GM23338 (cell line): ENCODE measurements around the gene RICTOR. TPM values are rescaled to one million over a fixed set of nuclear protein-coding genes. Genes with fewer than 3 reads are reported as not detected.

Source experiments
- ATAC-seq: fragments of 200-7000 bp; cut with Tn5 transposase; 3 replicates; pipeline ENCODE4 v1.9.1; 2020
- DNase-seq: peaks from one replicate; pipeline ENCODE4 v3.0.0-alpha.2; 2015; ENCODE audit warnings: low spot score
- H2AFZ ChIP-seq: fragments of 200-600 bp; sonication (generic); 2 replicates; pipeline ENCODE4 v1.8.0; 2016; ENCODE audit warnings: antibody characterized with exemption, mild to moderate bottlenecking, moderate library complexity
- H3F3A ChIP-seq: fragments of 200-600 bp; sonication (generic); replicated peaks from 2 replicates; pipeline ENCODE4 v1.8.0; 2017; ENCODE audit warnings: antibody characterized with exemption, mixed run types, low read depth
- H3K27ac ChIP-seq: fragments of 200-600 bp; sonication (generic); 2 replicates; pipeline ENCODE4 v1.6.1; 2016; ENCODE audit warnings: low read depth
- H3K27me3 ChIP-seq: fragments of 200-600 bp; sonication (generic); 2 replicates; pipeline ENCODE4 v1.8.0; 2016; ENCODE audit warnings: mild to moderate bottlenecking, mixed run types, moderate library complexity; ENCODE audit not compliant: insufficient read depth
- H3K36me3 ChIP-seq: fragments of 200-600 bp; sonication (generic); 2 replicates; pipeline ENCODE4 v1.8.0; 2016; ENCODE audit warnings: mild to moderate bottlenecking; ENCODE audit not compliant: insufficient read depth
- H3K4me1 ChIP-seq: fragments of 200-600 bp; sonication (generic); 2 replicates; pipeline ENCODE4 v1.8.0; 2016; ENCODE audit warnings: mild to moderate bottlenecking, moderate library complexity; ENCODE audit not compliant: insufficient read depth
- H3K4me2 ChIP-seq: fragments of 200-600 bp; sonication (generic); 2 replicates; pipeline ENCODE4 v1.7.1; 2017; ENCODE audit warnings: mixed run types
- H3K4me3 ChIP-seq: fragments of 200-600 bp; sonication (generic); 2 replicates; pipeline ENCODE4 v1.6.1; 2016; ENCODE audit warnings: mixed run types
- H3K79me2 ChIP-seq: fragments of 200-600 bp; sonication (generic); replicated peaks from 2 replicates; pipeline ENCODE4 v1.8.0; 2017; ENCODE audit warnings: mild to moderate bottlenecking; ENCODE audit not compliant: insufficient read depth
- H3K9me2 ChIP-seq: fragments of 200-600 bp; sonication (generic); 2 replicates; pipeline ENCODE4 v1.8.0; 2017; ENCODE audit not compliant: insufficient read depth
- H4K20me1 ChIP-seq: fragments of 200-600 bp; sonication (generic); replicated peaks from 2 replicates; pipeline ENCODE4 v1.8.0; 2017; ENCODE audit warnings: mild to moderate bottlenecking; ENCODE audit not compliant: insufficient read depth
- H3K27ac Mint-ChIP-seq: 2 replicates; pipeline ENCODE4 v1.8.0; 2020; ENCODE audit warnings: inconsistent platforms, mild to moderate bottlenecking, moderate library complexity, mixed read lengths
- H3K27me3 Mint-ChIP-seq: 3 replicates; pipeline ENCODE4 v1.8.0; 2022; ENCODE audit warnings: low read depth, mild to moderate bottlenecking, moderate library complexity, mixed read lengths, inconsistent platforms; ENCODE audit not compliant: insufficient read depth, poor library complexity
- H3K36me3 Mint-ChIP-seq: 3 replicates; pipeline ENCODE4 v1.8.0; 2021; ENCODE audit warnings: low read depth, mild to moderate bottlenecking, inconsistent platforms, moderate library complexity, mixed read lengths
- H3K4me1 Mint-ChIP-seq: 3 replicates; pipeline ENCODE4 v1.8.0; 2020; ENCODE audit warnings: mild to moderate bottlenecking, inconsistent platforms, mixed read lengths
- H3K4me3 Mint-ChIP-seq: 3 replicates; pipeline ENCODE4 v1.8.0; 2021; ENCODE audit warnings: moderate library complexity, mild to moderate bottlenecking, inconsistent platforms, mixed read lengths
- H3K9me3 Mint-ChIP-seq: 3 replicates; pipeline ENCODE4 v1.8.0; 2020; ENCODE audit warnings: moderate library complexity, mild to moderate bottlenecking, inconsistent platforms, mixed read lengths
- CREB1 ChIP-seq: fragments of 250-450 bp; sonication (Bioruptor Pico); IDR thresholded peaks from 2 replicates; pipeline ENCODE4 v1.5.0; 2020; ENCODE audit warnings: low read depth, mild to moderate bottlenecking, moderate library complexity
- EZH2 ChIP-seq: fragments of 200-600 bp; sonication (generic); IDR thresholded peaks from one replicate; pipeline ENCODE4 v1.8.0; 2017; ENCODE audit warnings: antibody characterized with exemption, mild to moderate bottlenecking, low read depth; ENCODE audit not compliant: unreplicated experiment
- EZH2phosphoT487 ChIP-seq: fragments of 200-600 bp; sonication (generic); IDR thresholded peaks from one replicate; pipeline ENCODE4 v1.8.1; 2018; ENCODE audit warnings: antibody characterized with exemption; ENCODE audit not compliant: unreplicated experiment
- JUNB ChIP-seq: IDR thresholded peaks from one replicate; pipeline ENCODE4 v1.6.1; 2016; ENCODE audit warnings: antibody characterized with exemption; ENCODE audit not compliant: unreplicated experiment
- NANOG ChIP-seq: IDR thresholded peaks from 2 replicates; pipeline ENCODE4 v1.6.1; 2016; ENCODE audit warnings: antibody characterized with exemption, borderline replicate concordance
- POLR2AphosphoS5 ChIP-seq: IDR thresholded peaks from 2 replicates; pipeline ENCODE4 v1.6.1; 2016; ENCODE audit warnings: antibody characterized with exemption, low read depth
- REST ChIP-seq: IDR thresholded peaks from one replicate; pipeline ENCODE4 v1.6.1; 2018; ENCODE audit warnings: antibody characterized with exemption; ENCODE audit not compliant: unreplicated experiment
- STAT1 ChIP-seq: IDR thresholded peaks from one replicate; pipeline ENCODE4 v1.6.1; 2016; ENCODE audit warnings: antibody characterized with exemption; ENCODE audit not compliant: unreplicated experiment
- ZNF114 ChIP-seq: fragments of 250-450 bp; sonication (Bioruptor Pico); IDR thresholded peaks from 2 replicates; pipeline ENCODE4 v1.5.0; 2020; ENCODE audit warnings: mild to moderate bottlenecking, moderate library complexity
- ZNF331 ChIP-seq: fragments of 250-450 bp; sonication (Bioruptor Pico); IDR thresholded peaks from 2 replicates; pipeline ENCODE4 v1.5.0; 2020; ENCODE audit warnings: low read depth, mild to moderate bottlenecking, moderate library complexity
- polyA plus RNA-seq: library from polyadenylated mRNA; unstranded; fragments of >200 nt; fragmentation: Nextera tagmentation; extraction: Ambion mirVana; gene quantifications from 2 replicates; pipeline ENCODE4 v1.2.1, GENCODE V29; 2016
- total RNA-seq: library from RNA; depleted of rRNA; stranded (reverse); fragments of >200 nt; shearing (Covaris generic); gene quantifications from 2 replicates; pipeline ENCODE4 v1.2.3, GENCODE V29; 2014

RICTOR gene
- total and polyA plus RNA-seq, 2 experiments from 2014 or later: 9.9 to 27.4 TPM

DNA sequence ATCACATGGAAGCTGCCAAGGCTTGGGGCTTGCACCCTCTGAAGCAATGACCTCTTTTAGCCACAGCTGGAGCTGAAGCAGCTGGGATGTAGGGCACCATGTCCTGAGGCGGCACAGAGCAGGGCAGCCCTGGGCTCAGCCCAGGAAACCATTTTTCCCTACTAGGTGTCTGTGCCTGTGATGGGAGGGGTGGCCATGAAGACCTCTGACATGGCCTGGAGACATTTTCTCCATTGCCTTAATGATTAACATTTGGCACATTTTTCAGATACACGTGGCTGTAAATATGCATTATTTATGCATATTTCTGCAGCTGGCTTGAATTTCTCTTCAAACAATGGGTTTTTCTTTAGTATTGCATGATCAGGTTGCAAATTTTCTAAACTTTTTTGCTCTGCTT is 146.7 kb downstream of the RICTOR start (continued):
- TF ChIP-seq REST (no peak), NANOG (no peak), POLR2AphosphoS5 (no peak), CREB1 (CRISPR knock-in tag) (no peak)

DNA sequence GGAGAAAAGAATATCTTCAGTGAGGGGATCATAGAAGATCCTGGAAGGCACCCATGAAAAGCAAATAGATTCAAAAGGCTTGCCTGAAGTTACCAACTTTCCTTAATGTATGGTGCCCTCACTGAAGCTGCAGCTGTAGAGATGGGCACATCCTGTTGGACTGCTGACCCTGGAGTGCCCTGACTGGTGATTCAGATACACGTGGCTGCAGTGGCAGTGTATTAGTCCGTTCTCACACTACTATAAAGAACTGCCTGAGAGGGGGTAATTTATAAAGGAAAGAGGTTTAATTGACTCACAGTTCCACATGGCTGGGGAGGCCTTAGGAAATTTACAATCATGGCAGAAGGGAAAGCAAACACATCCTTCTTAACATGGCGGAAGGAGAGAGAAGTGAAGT is 148.1 kb downstream of the RICTOR start:
- H3K36me3 ChIP-seq: no peaks in the 10 kb centered on the region
- H3K4me1 ChIP-seq: peaks cover 17% of the 10 kb centered on the region
- H3K27ac Mint-ChIP-seq: no peak overlapping the region
- no peak overlapping the region for H2AFZ ChIP-seq
- peaks cover 23% of the 10 kb centered on the region for H3K4me1 Mint-ChIP-seq
- ATAC-seq (no peak), DNase-seq (no peak)
- H3K4me2 ChIP-seq: no peak overlapping the region
- peaks cover 8% of the 10 kb centered on the region for H3K9me3 Mint-ChIP-seq
- no peaks in the 10 kb centered on the region for H3K27me3 ChIP-seq
- H3K79me2 ChIP-seq: no peaks in the 10 kb centered on the region
- H3K4me3 Mint-ChIP-seq: no peak overlapping the region
- peaks cover 7% of the 10 kb centered on the region for H3K27me3 Mint-ChIP-seq
- no peak overlapping the region for H3K27ac ChIP-seq
- no peaks in the 10 kb centered on the region for H4K20me1 ChIP-seq
- H3K9me2 ChIP-seq: no peaks in the 10 kb centered on the region
- peaks cover 15% of the 10 kb centered on the region for H3K36me3 Mint-ChIP-seq
- TF ChIP-seq JUNB: no peak
- H3F3A ChIP-seq: no peaks in the 10 kb centered on the region
- no peak overlapping the region for H3K4me3 ChIP-seq

DNA sequence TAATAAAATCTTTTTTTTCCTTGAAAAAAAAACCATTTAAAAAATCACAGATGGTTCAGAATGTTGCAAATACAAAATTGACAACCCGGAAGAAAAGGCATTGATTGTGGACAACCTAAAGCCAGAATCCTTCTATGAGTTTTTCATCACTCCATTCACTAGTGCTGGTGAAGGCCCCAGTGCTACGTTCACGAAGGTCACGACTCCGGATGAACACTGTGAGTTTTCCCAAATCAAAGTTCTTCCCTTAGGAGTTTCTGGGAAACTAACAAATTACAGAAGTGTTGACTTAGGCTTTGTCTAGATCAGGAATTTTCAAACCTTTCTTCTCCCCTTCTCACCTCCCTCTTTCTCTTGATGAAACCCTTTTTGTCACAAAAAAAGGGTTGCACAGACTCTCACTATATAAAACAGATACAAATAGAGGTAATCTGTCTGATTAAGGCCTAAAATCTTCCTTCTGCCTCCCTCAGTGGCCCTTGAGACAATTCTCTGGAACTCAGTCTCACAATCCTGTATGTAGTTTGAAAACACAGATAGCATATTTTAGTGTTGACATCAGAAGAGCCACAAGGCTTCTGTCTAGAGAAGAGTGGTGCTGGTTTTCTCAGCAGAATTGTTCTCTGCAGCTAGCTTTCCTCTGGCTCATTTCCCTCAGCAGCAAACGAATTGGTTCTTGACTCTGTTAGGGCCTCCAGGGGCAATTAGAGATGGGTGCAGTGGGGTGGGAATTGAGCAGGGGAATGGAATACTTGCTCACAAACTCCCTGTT is 148.9 kb downstream of the RICTOR start:
- no peak overlapping the region for H3K4me2 ChIP-seq
- TF ChIP-seq EZH2phosphoT487 (no peak), CREB1 (CRISPR knock-in tag) (no peak), ZNF114 (CRISPR knock-in tag) (no peak), REST (no peak), STAT1 (no peak), JUNB (no peak), EZH2 (no peak), ZNF331 (no peak)

More for the DNA sequence above, 148.9 kb downstream of the RICTOR start:
- H3K27ac Mint-ChIP-seq: peak overlapping the region; percentile 13; the same call in 1 of the 2 replicates
- peak overlapping the region; percentile 59 for H2AFZ ChIP-seq
- no peaks in the 10 kb centered on the region for H3K79me2 ChIP-seq
- no peaks in the 10 kb centered on the region for H3K27me3 ChIP-seq
- H3K36me3 ChIP-seq: no peaks in the 10 kb centered on the region
- H3F3A ChIP-seq: no peaks in the 10 kb centered on the region
- H3K36me3 Mint-ChIP-seq: peaks cover 15% of the 10 kb centered on the region
- H3K4me1 Mint-ChIP-seq: peaks cover 17% of the 10 kb centered on the region
- peaks cover 8% of the 10 kb centered on the region for H3K9me3 Mint-ChIP-seq
- DNase-seq: no peak
- H4K20me1 ChIP-seq: no peaks in the 10 kb centered on the region
- peaks cover 7% of the 10 kb centered on the region for H3K27me3 Mint-ChIP-seq
- no peak for ATAC-seq
- no peak overlapping the region for H3K4me3 Mint-ChIP-seq
- no peaks in the 10 kb centered on the region for H3K9me2 ChIP-seq
- no peak overlapping the region for H3K27ac ChIP-seq
- no peak overlapping the region for H3K4me3 ChIP-seq
- peaks cover 15% of the 10 kb centered on the region for H3K4me1 ChIP-seq
